Iris pigment epithelial cell (primary cell): ENCODE data around the gene AAGAB.
"Not testable (repeated sequence)": the region's sequence is repeated elsewhere in the genome, so short reads cannot be mapped to it uniquely, and the experiment has no call there.

ENCODE experiments used
- DNase-seq: peaks from one replicate; pipeline ENCODE4 v3.0.0-alpha.2; 2011; ENCODE audit warnings: low read depth

Gene AAGAB, protein sequence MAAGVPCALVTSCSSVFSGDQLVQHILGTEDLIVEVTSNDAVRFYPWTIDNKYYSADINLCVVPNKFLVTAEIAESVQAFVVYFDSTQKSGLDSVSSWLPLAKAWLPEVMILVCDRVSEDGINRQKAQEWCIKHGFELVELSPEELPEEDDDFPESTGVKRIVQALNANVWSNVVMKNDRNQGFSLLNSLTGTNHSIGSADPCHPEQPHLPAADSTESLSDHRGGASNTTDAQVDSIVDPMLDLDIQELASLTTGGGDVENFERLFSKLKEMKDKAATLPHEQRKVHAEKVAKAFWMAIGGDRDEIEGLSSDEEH

DNA sequence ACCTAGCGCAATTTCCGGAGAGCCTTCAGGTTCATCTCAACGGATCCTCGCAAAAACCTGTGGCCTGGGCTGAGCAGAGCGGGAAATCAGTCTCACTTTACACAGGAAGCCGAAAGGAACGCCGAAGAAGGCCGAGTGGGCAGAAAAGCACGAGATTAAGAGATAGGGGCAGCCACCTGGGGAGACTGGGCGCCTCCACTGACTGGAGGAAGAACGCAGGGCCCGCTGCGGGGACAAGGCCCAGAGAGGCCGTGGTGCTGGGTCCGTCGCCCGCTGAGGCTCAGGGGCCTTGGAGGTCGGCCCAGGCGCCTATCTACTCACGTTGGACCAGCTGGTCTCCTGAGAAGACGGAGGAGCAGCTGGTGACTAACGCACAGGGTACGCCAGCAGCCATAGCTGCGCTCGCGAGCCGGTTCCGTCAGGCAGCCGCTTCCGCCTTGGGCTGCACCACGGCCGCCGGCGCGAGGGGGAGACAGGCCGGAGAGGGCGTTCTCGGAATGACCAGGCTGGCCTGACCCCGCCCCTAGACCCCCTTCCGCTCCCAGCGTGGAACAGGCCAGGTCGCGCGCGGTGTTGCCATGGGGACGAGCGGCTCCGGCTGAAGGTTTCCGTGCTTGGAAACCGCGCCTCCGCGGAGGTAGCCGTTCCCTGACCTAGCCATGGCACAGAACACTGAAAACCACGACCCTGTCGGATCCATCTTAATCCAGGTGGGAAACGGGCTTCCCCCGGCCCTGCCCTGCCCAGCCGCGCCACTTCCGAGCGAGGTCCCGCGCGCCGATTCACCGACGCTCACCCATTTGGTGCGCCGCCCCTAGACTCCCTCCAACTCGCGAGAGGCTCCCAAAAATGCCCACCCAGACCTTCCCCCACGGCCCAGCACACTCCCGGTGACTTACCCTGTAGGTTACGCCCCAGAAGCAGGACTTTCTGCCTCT is at the start of gene AAGAB, which contains the start of gene IQCH:
Gene AAGAB, minus strand, starts transcription at position 424 of the 938 bp plus-strand sequence. Its CDS starts 30 bp downstream, at position 394.
Gene IQCH, plus strand, starts transcription at position 549 of the 938 bp plus-strand sequence. Its CDS starts 111 bp downstream, at position 660.
- DNase-seq, result peak; percentile 99

DNA sequence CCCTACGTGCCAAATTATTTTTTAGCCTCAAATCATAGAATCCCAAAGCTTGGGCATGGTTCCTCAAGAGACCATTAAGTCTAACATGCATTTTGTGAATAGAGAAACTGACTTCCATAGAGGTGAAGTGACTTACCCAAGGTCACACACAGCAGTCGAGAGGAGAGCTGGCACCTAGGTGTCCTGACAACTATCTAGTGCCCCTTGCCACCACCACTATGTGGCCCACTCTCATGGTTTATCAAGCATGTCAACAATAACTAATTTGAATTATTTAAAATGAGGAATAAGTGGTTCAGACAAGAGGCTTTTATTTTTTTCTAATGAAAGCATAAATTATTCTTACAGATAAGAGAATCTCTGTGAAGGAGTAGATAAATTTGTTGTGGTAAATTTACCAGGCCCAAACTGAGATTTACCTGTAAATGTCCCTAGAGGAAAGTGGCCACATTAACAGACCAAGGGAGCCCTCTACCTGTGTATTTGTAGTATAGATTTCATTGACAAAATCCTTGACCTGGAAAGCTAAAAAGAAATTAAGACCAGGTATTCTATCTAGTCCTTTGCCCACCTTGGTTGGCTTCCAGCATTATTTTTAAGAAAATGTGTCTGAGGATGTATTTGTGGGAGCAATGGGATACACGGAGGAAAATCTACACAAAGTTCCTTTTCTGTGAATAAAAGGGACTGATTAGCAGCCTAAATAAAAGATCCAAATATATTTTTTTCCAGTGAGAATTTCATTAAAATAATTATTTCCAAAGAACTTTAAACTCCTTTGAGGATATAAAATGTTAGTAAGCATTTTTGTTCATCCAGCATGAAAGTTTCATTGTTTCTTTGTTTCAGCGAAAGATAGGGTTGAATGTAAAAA is 49.3 kb upstream of the AAGAB start:
- DNase-seq, result peak; percentile 42

DNA sequence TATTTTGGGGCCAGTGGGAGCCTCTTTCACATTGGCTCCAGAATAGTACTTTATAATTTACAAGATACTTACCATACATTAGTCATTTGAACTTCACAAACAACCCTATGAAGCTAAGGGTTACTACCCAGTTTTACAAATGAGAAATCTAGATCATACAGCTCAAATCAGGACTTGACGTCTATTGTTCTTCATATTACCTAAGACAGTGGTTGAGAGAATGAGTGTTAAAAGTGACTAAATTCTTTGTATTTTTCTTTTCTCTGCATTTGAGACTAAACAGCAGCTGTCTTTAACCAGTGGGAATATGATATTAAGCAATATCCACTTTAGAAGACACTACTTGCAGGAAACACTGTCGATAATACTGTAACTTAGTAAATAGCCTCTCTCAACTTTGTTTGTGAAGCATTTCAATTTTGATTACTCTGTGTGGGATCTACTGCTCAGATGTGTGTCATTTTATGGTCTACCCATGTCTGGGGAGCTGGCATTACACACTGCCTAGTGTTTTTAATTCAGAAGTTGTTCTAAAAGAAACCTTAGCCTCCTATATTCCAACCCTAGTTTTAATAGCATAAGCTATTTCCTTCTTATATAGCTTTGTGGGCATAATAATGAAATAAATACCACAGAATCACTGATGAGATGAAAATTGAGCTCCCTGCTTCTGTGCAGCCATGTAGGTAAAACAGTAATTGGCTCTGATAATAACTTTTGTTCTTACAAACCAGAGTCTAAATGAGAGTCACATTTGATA is 46.0 kb upstream of the AAGAB start:
- DNase-seq, result peak; percentile 6

DNA sequence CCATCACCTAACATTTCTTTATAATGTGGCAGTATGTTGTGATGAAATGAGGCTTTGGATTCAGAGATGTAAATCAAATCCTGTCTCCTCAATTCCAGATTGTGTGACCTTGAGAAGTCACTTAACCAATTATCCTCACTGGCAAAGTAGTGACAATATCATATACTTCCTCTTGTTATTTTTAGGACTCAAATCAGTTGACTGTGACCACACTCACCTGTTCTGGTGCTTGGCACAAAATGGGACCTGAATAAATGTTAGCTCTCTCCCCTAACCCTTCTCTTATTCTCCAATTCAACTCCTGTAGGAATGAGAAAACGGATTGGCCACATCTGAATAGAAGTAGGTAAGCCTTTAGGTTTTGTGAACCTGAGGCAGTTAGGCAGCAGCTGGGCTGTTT is 42.2 kb upstream of the AAGAB start:
- no peak for DNase-seq

DNA sequence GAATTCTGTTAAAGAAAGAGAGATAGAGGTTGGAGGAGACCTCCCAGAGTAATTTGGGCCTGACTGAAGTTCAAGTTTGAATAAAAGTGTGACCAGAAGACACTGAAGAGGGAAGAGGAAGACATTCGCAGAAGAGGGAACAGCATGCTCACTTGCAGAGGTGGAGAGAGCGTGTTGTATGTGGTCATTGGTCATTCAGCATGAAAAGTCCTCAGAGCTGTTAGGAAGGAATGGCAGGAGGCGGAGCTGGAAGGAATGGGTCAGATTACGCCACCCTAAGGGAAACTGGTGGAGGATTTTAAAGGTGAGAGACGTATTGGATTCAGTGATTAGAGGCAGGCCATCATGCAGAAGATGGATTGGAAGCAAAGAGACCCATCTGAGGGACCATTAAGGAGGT is 41.7 kb upstream of the AAGAB start:
- peak; percentile 6 for DNase-seq

DNA sequence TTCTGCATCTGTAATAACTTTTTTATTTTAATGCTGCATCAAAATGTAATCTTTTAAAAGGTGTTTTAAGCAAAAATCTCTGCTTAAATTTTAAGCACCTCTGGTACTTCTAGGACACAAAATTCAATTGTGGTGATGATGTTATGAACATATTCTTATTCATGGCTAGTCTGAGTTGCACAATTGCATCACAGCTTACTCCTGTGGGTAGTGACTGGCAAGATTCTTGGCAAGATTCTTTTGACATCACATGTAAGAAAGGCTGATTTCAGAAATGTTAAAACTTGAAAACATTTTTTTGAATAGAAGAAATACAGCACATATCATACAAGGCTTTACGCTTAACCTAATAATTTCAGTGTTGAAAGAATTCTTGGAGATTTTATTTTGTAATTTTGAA is 35.9 kb upstream of the AAGAB start:
- peak; percentile 55 for DNase-seq

DNA sequence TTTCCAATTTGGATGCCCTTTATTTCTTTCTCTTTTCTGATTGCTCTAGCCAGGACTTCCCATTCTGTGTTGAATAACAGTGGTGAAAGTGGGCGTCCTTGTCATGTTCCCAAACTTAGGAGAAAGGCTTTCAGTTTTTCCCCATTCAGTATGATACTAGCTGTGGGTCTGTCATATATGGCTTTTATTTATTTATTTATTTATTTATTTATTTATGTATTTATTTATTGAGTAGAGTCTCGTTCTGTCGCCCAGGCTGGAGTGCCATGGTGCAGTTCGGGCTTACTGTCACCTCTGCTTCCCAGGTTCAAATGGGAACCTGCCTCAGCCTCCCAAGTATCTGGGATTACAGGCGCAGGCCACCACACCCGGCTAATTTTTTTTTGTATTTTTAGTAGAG is 31.9 kb upstream of the AAGAB start:
- DNase-seq, result not testable (repeated sequence)

DNA sequence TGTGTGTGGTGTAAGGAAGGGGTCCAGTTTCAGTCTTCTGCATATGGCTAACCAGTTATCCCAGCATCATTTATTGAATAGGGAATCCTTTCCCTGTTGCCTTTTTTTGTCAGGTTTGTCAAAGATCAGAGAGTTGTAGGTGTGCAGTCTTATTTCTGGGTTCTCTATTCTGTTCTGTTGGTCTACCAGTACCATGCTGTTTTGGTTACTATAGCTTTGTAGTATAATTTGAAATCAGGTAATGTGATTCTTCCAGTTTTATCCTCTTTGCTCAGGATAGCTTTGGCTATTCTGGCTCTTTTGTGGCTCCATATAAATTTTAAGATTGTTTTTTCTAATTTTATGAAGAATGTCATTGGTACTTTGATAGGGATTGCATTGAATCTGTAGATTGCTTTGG is 31.2 kb upstream of the AAGAB start:
- DNase-seq, result not testable (repeated sequence)

DNA sequence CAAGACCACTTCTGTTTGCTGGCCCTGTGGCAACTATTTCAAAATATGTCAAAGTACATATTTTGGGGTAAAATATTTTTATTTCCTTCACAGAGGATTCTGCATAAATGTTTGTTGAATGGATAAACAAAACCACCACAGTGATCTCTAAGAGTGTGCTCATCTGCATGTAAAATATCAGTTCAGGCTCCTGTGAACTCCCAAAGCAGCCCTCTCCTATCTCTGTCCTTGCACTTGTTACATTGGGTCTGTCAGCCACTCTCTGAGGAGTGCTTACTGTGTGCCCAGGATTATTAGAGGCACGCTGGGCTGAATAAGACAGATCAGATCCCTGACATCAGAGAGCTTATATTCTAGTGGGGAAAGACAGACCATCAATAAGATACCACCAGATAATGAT is 27.3 kb upstream of the AAGAB start:
- no peak for DNase-seq

DNA sequence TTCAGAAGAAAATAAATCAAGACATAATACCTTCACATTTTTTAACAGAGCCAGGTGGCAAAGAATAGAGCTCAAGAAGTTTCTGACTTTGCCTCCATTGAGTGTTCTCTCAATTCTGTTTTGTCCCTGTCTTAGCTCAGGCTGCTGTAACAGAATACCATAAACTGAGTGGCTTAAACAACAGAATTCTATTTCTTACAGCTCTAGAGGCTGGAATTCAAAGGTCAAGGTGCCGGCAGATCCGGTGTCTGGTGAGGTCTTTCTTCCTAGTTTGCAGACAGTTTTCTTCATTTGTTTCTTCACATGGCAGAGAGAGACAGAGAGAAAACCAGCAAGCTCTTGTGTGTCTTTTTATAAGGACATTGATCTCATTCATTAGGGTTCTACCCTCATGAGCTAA is 25.8 kb upstream of the AAGAB start:
- DNase-seq, result peak; percentile 32

DNA sequence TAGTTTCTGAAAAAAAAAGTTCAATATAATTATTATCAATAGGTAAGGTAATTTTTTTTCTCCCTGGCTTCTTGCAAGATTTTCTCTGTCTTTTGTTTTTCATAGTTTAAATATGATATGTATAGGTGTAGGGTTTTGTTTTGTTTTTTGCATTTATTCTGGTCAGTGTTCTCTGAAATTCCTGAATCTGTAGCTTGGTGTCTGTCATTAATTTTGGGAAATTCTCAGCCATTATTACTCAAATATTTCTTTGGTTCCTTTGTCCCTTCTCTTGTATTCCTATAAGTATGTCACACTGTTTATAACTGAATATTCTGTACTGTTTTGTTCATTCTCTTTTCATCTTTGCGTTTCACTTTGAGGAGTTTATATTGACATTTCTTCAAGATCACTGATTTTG is 22.2 kb upstream of the AAGAB start:
- no peak for DNase-seq

DNA sequence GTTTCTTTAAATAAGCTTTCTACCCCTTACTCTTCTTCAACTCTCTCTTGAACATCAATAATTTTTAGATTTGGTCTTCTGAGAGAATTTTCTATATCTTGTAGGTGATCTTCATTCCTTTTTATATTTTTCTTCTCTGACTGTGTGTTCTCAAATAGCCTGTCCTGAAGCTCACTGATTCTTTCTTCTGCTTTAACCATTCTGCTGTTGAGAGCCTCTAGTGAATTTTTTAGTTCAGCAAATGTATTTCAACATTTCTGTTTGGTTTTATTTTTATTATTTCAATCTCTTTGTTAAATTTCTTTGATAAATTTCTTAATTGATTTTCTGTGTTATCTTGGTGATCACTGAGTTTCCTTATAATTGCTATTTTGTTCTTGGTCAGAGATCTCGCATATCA is 19.8 kb upstream of the AAGAB start:
- no peak for DNase-seq

DNA sequence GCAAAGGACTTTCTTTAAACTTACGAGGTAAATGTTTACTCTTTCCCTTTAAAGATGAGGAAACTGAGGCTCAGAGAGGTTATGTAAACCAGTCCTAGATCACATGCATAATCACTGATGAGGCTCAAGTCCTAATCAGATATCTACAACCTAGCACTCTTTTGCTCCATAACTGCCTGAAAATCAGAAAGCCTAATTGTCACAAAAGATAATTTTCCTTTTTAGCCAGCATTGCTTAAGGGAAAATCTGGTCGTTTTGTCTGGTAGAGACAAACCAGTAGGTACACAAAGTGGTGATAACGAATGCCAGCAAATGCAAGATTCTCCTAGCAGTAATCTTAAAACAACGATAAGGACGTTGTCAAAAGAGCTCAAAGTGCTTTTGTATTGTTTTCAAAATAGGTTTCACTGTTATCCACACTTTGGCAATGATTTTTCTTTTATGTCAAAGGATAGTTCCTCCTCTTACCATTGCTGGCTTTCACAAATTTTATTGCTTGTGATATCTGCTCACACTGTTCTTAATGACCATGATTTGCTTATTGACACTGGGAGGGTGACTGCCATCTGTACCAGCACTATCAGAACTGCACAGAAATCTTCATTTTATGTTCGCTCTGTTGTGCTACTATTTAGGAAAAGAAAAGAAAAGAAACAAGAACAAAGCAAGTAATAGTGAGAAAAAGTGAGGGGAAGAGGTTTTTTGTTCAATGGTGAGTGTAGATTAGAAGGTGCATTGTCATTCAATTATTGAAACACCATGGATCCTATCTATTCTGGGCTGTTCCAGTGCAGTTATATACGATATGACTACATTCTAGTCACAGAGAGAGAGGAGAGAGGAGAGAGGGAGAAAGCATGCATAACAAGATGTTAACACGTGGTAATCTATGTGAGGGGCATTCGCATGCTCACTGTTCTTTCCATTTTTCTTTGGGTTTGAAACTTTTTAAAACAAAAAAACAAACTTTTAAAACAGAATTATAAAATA is 13.8 kb upstream of the AAGAB start:
- DNase-seq, result no peak

DNA sequence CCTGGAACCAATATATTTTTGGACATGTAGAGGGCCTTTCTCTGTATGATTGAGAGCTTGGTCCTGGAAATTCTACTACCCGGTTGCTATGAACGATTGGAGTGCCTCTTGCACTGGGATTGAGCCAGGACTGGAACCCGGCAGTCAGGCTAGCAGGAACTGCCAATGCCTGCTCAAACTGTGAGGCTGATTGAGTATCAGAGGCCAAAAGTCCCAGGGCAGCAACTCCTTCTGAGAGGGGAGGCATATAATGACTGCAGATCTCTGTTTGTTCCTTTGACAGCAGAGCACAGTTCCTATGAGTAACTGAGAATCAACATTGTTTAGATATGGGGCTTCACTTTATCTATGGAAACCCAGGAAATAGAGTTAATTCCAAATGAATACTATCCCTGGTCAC is 13.0 kb upstream of the AAGAB start:
- no peak for DNase-seq

DNA sequence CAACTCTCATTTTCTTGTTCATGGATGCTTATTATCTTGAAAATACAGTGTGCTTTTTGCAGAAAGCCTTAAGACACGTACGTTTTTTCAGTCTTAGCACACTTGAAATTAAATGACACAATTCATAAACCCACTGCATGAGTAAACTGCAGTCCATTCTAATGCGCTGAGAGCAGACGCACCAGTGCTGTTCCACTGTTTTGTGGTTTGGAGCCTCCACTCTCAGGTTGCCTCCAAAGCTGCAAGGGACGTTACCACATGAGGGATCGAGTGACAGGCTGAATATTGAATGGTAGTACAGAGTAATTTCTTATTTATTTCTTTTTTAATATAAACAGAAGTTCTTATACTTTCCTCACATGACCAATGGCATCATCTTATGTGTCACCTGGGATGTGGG is 12.4 kb upstream of the AAGAB start:
- no peak for DNase-seq

DNA sequence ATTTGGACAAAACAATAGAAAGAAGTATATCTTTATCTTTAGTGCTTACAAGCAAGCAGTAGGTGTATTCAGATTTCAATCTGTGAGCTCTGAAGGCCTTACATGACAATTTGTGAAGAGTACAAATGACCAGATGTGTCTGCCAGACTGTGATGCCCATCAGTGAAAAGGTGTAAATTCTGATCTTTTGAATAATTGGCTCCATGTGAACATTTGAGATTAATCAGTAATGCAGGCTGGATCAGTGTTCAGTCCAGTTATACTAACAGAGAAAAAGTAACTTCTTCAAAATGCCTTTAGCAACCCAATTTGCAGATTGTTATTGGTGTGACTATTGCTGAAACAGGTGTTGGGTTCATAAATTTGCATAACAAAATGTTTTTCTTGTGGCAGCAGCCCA is 5.3 kb upstream of the AAGAB start:
- DNase-seq, result no peak

DNA sequence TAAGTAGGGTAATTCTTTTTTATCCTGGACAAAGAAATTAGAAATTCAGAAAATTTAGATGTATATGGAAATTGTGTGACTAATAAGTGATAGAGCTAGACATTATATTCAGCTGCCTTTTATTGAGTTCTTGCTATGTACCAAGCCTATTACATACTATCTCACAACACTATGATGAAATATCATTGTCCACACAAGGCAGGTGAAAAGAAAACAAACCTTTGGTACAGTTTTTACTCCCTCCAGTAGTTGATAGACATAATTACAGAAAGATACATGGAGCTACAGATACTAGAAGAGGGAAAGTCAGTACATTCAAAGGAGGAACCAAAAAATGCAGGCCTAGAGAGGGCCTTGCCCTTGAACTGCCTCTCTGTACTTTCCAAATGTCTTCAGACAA is 4.9 kb upstream of the AAGAB start:
- no peak for DNase-seq

DNA sequence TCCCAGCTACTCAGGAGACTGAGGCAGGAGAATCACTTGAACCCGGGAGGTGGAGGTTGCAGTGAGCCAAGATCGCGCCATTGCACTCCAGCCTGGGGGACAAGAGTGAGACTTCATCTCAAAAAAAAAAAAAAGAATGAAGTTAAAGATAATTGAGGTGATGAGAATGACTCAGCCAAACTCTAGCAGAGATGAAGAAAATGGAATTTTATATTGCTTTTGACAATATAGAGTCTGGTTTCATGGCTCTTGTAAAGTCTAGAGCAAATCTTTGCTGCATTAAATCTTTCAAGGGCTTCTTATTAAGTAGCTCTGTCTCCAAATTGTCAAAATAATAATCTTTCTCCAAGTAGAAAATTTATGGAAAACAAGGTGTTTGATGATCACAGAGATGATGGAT is 4.0 kb upstream of the AAGAB start:
- not testable (repeated sequence) for DNase-seq

DNA sequence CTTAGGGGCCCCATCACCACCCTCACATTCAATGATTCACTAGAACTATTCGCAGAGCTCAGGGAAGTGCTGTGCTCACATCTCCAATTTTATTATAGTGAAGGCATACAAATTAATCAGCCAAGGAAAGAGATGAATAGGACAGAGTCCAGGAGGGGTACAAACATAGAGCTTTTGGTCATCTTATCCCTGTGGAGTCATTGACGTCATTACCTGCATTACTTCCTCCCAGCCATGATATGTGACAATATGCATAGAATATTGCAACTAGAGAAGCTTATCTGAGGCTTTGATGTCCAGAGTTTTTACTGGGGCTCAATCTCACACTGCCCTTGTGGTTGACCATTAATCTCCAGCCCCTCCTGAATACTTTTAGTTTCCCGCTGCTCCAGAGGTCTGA is 1.6 kb upstream of the AAGAB start:
- no peak for DNase-seq
